H1 (cell line): ENCODE measurements around the gene SNRPA1. TPM values are rescaled to one million over a fixed set of nuclear protein-coding genes. Genes with fewer than 3 reads are reported as not detected.

ENCODE experiments used
- CTCF ChIA-PET: fragments of 300-600 bp; sonication (Branson Sonifier 250); formaldehyde crosslinking; loops from one replicate; lab custom pipeline; 2021; ENCODE audit not compliant: partially characterized antibody; lab: Charles Lee
- POLR2A ChIA-PET: fragments of 300-600 bp; sonication (Branson Sonifier 250); formaldehyde crosslinking; loops from one replicate; lab custom pipeline; 2021; ENCODE audit warnings: inconsistent platforms; ENCODE audit not compliant: partially characterized antibody; lab: Charles Lee
- DNase-seq, 2 experiments: peaks; one replicate each; pipeline versions ENCODE4 v3.0.0 to v3.0.0-alpha.2; 2010 to 2022; ENCODE audit warnings: low spot score in 2 of 2, low read depth in 1 of 2, mixed read lengths in 1 of 2
- FAIRE-seq: peaks from 2 replicates; lab custom pipeline; 2011; peaks lifted over from hg19 to GRCh38; lab: Jason Lieb, UNC
- H2AFZ ChIP-seq: 2 replicates; pipeline ENCODE4 v1.8.1; 2012; ENCODE audit warnings: low read length, inconsistent platforms
- H2AK5ac ChIP-seq: 2 replicates; pipeline ENCODE4 v1.6.1; 2013; ENCODE audit warnings: low read depth, low read length
- H2BK120ac ChIP-seq: replicated peaks from 2 replicates; pipeline ENCODE3; 2013; ENCODE audit warnings: low read depth, low read length, inconsistent platforms
- H2BK12ac ChIP-seq: 2 replicates; pipeline ENCODE4 v1.6.1; 2013; ENCODE audit warnings: low read depth, low read length
- H2BK15ac ChIP-seq: 2 replicates; pipeline ENCODE4 v1.6.1; 2013; ENCODE audit warnings: low read length
- H2BK20ac ChIP-seq: 2 replicates; pipeline ENCODE4 v1.6.1; 2013; ENCODE audit warnings: low read length
- H2BK5ac ChIP-seq: 2 replicates; pipeline ENCODE4 v1.6.1; 2013; ENCODE audit warnings: low read depth, low read length
- H3K14ac ChIP-seq: 2 replicates; pipeline ENCODE4 v1.6.1; 2013; ENCODE audit warnings: inconsistent platforms; ENCODE audit not compliant: insufficient read length
- H3K18ac ChIP-seq: 2 replicates; pipeline ENCODE4 v1.6.1; 2013; ENCODE audit warnings: low read length; ENCODE audit errors: extremely low read depth
- H3K23ac ChIP-seq: 2 replicates; pipeline ENCODE4 v1.6.1; 2013; ENCODE audit warnings: inconsistent platforms; ENCODE audit not compliant: insufficient read length
- H3K23me2 ChIP-seq: 2 replicates; pipeline ENCODE4 v1.6.1; 2013; ENCODE audit warnings: low read depth, low read length
- H3K27ac ChIP-seq: 2 replicates; pipeline ENCODE4 v1.6.1; 2011; ENCODE audit warnings: low read depth, low read length, inconsistent platforms
- H3K27me3 ChIP-seq, 4 experiments: replicated peaks in 1 of 4; 1 replicate in 1 of 4; 2 replicates in 3 of 4; pipeline versions ENCODE4 v1.6.1 to v1.8.1; 2011 to 2013; ENCODE audit warnings: low read length in 3 of 4, mild to moderate bottlenecking in 3 of 4, inconsistent platforms in 2 of 4, mixed read lengths in 2 of 4, moderate library complexity in 1 of 4; ENCODE audit not compliant: control insufficient read depth in 3 of 4, insufficient read depth in 3 of 4; ENCODE audit errors: extremely low read depth in 1 of 4
- H3K36me3 ChIP-seq, 4 experiments: 2 replicates each; pipeline versions ENCODE4 v1.6.1 to v1.8.1; 2011 to 2013; ENCODE audit warnings: mild to moderate bottlenecking in 4 of 4, low read length in 3 of 4, moderate library complexity in 2 of 4, control low read depth in 1 of 4, inconsistent platforms in 1 of 4; ENCODE audit not compliant: insufficient read depth in 4 of 4, control insufficient read depth in 2 of 4
- H3K4ac ChIP-seq: replicated peaks from 2 replicates; pipeline ENCODE3; 2013; ENCODE audit warnings: low read length, low read depth, mixed read lengths, inconsistent platforms; ENCODE audit not compliant: insufficient read length
- H3K4me1 ChIP-seq, 4 experiments: replicated peaks in 1 of 4; 1 replicate in 1 of 4; 2 replicates in 3 of 4; pipeline versions ENCODE4 v1.6.1 to v1.8.1; 2011 to 2013; ENCODE audit warnings: low read length in 3 of 4, inconsistent platforms in 2 of 4, mixed read lengths in 1 of 4; ENCODE audit not compliant: insufficient read depth in 4 of 4, control insufficient read depth in 3 of 4
- H3K4me2 ChIP-seq, 2 experiments: 2 replicates each; pipeline versions ENCODE4 v1.6.1 to v1.8.1; 2011 to 2013; ENCODE audit warnings: low read depth in 2 of 2, low read length in 2 of 2, control low read depth in 1 of 2, inconsistent platforms in 1 of 2, mild to moderate bottlenecking in 1 of 2; ENCODE audit not compliant: insufficient read depth in 1 of 2
- H3K4me3 ChIP-seq, 4 experiments: fragments of 200-600, 300-600 bp in 1 of 4; sonication (generic), shearing (Covaris generic), sonication (Bioruptor Twin) in 1 of 4; 2 replicates each; pipeline versions ENCODE4 v1.5.1 to v1.8.1; 2011 to 2016; ENCODE audit warnings: low read length in 4 of 4, low read depth in 3 of 4, control low read depth in 2 of 4, inconsistent platforms in 2 of 4, mild to moderate bottlenecking in 2 of 4, mixed read lengths in 1 of 4, moderate library complexity in 1 of 4; ENCODE audit not compliant: insufficient read depth in 2 of 4; ENCODE audit errors: extremely low read depth in 1 of 4
- H3K56ac ChIP-seq: replicated peaks from 2 replicates; pipeline ENCODE3; 2013; ENCODE audit warnings: low read depth, mild to moderate bottlenecking, mixed read lengths, low read length, inconsistent platforms; ENCODE audit not compliant: insufficient read length
- H3K79me1 ChIP-seq: 2 replicates; pipeline ENCODE4 v1.6.1; 2013; ENCODE audit warnings: low read depth, low read length, control low read depth
- H3K79me2 ChIP-seq, 2 experiments: 2 replicates each; pipeline versions ENCODE4 v1.6.1 to v1.8.1; 2012 to 2013; ENCODE audit warnings: low read length in 2 of 2, mild to moderate bottlenecking in 2 of 2, inconsistent platforms in 1 of 2; ENCODE audit not compliant: insufficient read depth in 2 of 2, control insufficient read depth in 1 of 2
- H3K9ac ChIP-seq, 4 experiments: replicated peaks in 1 of 4; 1 replicate in 1 of 4; 2 replicates in 3 of 4; pipeline versions ENCODE4 v1.6.1 to v1.8.1; 2011 to 2013; ENCODE audit warnings: low read depth in 3 of 4, low read length in 3 of 4, control low read depth in 2 of 4, mild to moderate bottlenecking in 2 of 4, moderate library complexity in 2 of 4, inconsistent platforms in 1 of 4; ENCODE audit errors: extremely low read depth in 1 of 4
- H3K9me3 ChIP-seq, 2 experiments: 2 replicates each; pipeline versions ENCODE4 v1.6.1 to v1.8.1; 2012 to 2013; ENCODE audit warnings: mild to moderate bottlenecking in 2 of 2, moderate library complexity in 2 of 2, control low read depth in 1 of 2, inconsistent platforms in 1 of 2, low read depth in 1 of 2, low read length in 1 of 2, mixed read lengths in 1 of 2; ENCODE audit not compliant: insufficient read depth in 2 of 2
- H4K20me1 ChIP-seq, 2 experiments: replicated peaks in 1 of 2; 2 replicates each; pipeline versions ENCODE3 to v1.8.1; 2011 to 2013; ENCODE audit warnings: inconsistent platforms in 2 of 2, low read length in 2 of 2, mild to moderate bottlenecking in 1 of 2; ENCODE audit not compliant: insufficient read depth in 2 of 2, control insufficient read depth in 1 of 2
- H4K5ac ChIP-seq: 2 replicates; pipeline ENCODE4 v1.6.1; 2013; ENCODE audit warnings: low read length, low read depth, mixed read lengths, inconsistent platforms; ENCODE audit not compliant: insufficient read length
- H4K8ac ChIP-seq: 2 replicates; pipeline ENCODE4 v1.8.0; 2013; ENCODE audit warnings: mild to moderate bottlenecking, moderate library complexity, low read length, inconsistent platforms; ENCODE audit not compliant: insufficient read depth; ENCODE audit errors: extremely low read depth
- H4K91ac ChIP-seq: replicated peaks from 2 replicates; pipeline ENCODE3; 2013; ENCODE audit warnings: low read length, mixed read lengths, inconsistent platforms; ENCODE audit not compliant: insufficient read length
- BCL11A ChIP-seq, 2 experiments: IDR thresholded peaks; one replicate each; pipeline ENCODE4 v1.6.1; 2011; ENCODE audit warnings: low read depth in 2 of 2, low read length in 2 of 2, mild to moderate bottlenecking in 2 of 2
- CHD1 ChIP-seq: IDR thresholded peaks from 2 replicates; pipeline ENCODE4 v1.6.1; 2012; ENCODE audit warnings: low read depth, low read length, improper control_type of control experiment
- E2F6 ChIP-seq: IDR thresholded peaks from 2 replicates; pipeline ENCODE4 v1.6.1; 2012; ENCODE audit warnings: inconsistent platforms
- EGR1 ChIP-seq: IDR thresholded peaks from 2 replicates; pipeline ENCODE4 v1.6.1; 2011; ENCODE audit warnings: low read depth, low read length, borderline replicate concordance
- FOSL1 ChIP-seq: IDR thresholded peaks from 2 replicates; pipeline ENCODE4 v1.6.1; 2011; ENCODE audit warnings: mild to moderate bottlenecking, low read depth, low read length, moderate library complexity; ENCODE audit not compliant: insufficient read depth
- GABPA ChIP-seq: IDR thresholded peaks from 2 replicates; pipeline ENCODE4 v1.6.1; 2011; ENCODE audit warnings: mild to moderate bottlenecking, low read length, moderate library complexity, borderline replicate concordance; ENCODE audit not compliant: insufficient read depth
- HDAC2 ChIP-seq, 2 experiments: fragments of 300-600 bp in 1 of 2; sonication (generic) in 1 of 2; IDR thresholded peaks; 2 replicates each; pipeline ENCODE4 v1.6.1; 2011 to 2012; ENCODE audit warnings: low read depth in 2 of 2, low read length in 2 of 2, mild to moderate bottlenecking in 2 of 2, moderate library complexity in 2 of 2, borderline replicate concordance in 1 of 2, inconsistent platforms in 1 of 2
- KDM1A ChIP-seq: fragments of 200-600, 300-600 bp; sonication (generic); IDR thresholded peaks from 2 replicates; pipeline ENCODE4 v1.7.1; 2016; ENCODE audit warnings: mild to moderate bottlenecking, low read length, borderline replicate concordance
- KDM5A ChIP-seq: fragments of 200-600 bp; IDR thresholded peaks from 2 replicates; pipeline ENCODE4 v1.7.1; 2012; ENCODE audit warnings: mild to moderate bottlenecking, low read length, inconsistent platforms, mixed read lengths
- NRF1 ChIP-seq: IDR thresholded peaks from 2 replicates; pipeline ENCODE4 v1.6.1; 2011; ENCODE audit warnings: mild to moderate bottlenecking, low read depth, low read length, improper control_type of control experiment
- RBBP5 ChIP-seq: IDR thresholded peaks from 2 replicates; pipeline ENCODE4 v1.7.1; 2012; ENCODE audit warnings: low read depth, mild to moderate bottlenecking, inconsistent platforms, low read length, moderate library complexity, borderline replicate concordance
- SIN3A ChIP-seq, 2 experiments: IDR thresholded peaks in 1 of 2; conservative IDR thresholded peaks in 1 of 2; 2 replicates each; pipeline ENCODE4 v1.6.1; 2011 to 2012; ENCODE audit warnings: low read length in 2 of 2, improper control_type of control experiment in 1 of 2, low read depth in 1 of 2, mild to moderate bottlenecking in 1 of 2
- TAF1 ChIP-seq: IDR thresholded peaks from 2 replicates; pipeline ENCODE4 v1.6.1; 2011; ENCODE audit warnings: mild to moderate bottlenecking, low read depth, low read length
- WGBS, 2 experiments: shearing (Covaris generic) in 1 of 2; methylation state at CpG; one replicate each; pipeline versions ENCODE4 v1.1.6 to v1.1.7; 2013 to 2015; ENCODE audit warnings: low lambda C conversion rate in 2 of 2, mixed read lengths in 2 of 2, inconsistent platforms in 1 of 2, low coverage in 1 of 2, missing lambda C conversion rate in 1 of 2; ENCODE audit not compliant: insufficient replicate concordance in 2 of 2, insufficient coverage in 1 of 2, insufficient read length in 1 of 2; ENCODE audit errors: extremely low coverage in 1 of 2, missing lambda C conversion rate in 1 of 2; 5-methylcytosine and 5-hydroxymethylcytosine counted together
- polyA plus RNA-seq, 7 experiments: library from polyadenylated mRNA; depleted of rRNA in 3 of 7; stranded (reverse) in 5 of 7; unstranded in 2 of 7; fragments of >200 nt in 5 of 7; fragments of 200-250 nt in 2 of 7; gene quantifications; 1 replicate in 5 of 7; 2 replicates in 1 of 7; 4 replicates in 1 of 7; pipeline versions ENCODE4 v1.2.1 to v1.2.3, GENCODE V29; 2011 to 2013; ENCODE audit warnings: missing spikeins in 2 of 7, mixed read lengths in 2 of 7
- total RNA-seq: library from RNA; stranded (reverse); fragmentation: NEBNext Ultra II Directional; extraction: Animal tissue kit (Norgen Biotek cat#: 25700); gene quantifications from 2 replicates; pipeline ENCODE4 v1.2.1, GENCODE V29; 2021

Gene SNRPA1
- total and polyA plus RNA-seq, 2 of the 8 experiments (the other 6 are each of a cell fraction or from before 2014, with no cell fraction given) = 140 to 221 TPM

GRCh38 chr15:101255051-101255395, 40.0 kb downstream of the SNRPA1 start:
- Histone ChIP-seq H3K14ac (no peak overlapping the region), H2BK120ac (no peak overlapping the region), H3K23ac (no peak overlapping the region), H3K4me3 (no peak overlapping the region), H2BK20ac (no peak overlapping the region), H3K27ac (no peak overlapping the region), H2AFZ (no peak overlapping the region), H2AK5ac (no peak overlapping the region), H3K27me3 (peaks cover 0 to 3% (median 0%) of the 10 kb centered on the region in 4 experiments; a peak in 3 of 7 replicates), H3K23me2 (peaks cover 13% of the 10 kb centered on the region), H4K91ac (no peak overlapping the region), H4K8ac (no peak overlapping the region), H4K5ac (no peak overlapping the region), H3K18ac (no peak overlapping the region), H3K79me2 (peaks cover 7 to 14% of the 10 kb centered on the region in 2 experiments), H3K4ac (no peak overlapping the region), H3K56ac (no peak overlapping the region), H3K4me2 (no peak overlapping the region), H3K9ac (no peak overlapping the region), H3K4me1 (peaks cover 4 to 14% (median 9%) of the 10 kb centered on the region in 4 experiments; a peak in 6 of 7 replicates), H3K36me3 (no peaks in the 10 kb centered on the region), H3K9me3 (no peaks in the 10 kb centered on the region), H2BK15ac (no peak overlapping the region), H4K20me1 (peaks cover 0 to 7% of the 10 kb centered on the region in 2 experiments), H2BK12ac (no peak overlapping the region), H3K79me1 (peaks cover 1% of the 10 kb centered on the region; the same call in 1 of the 2 replicates), H2BK5ac (no peak overlapping the region)
- FAIRE-seq = no peak
- ChIA-PET CTCF (interaction anchor here (0.7 to 9.9 kb wide), 21 partner anchors 10 to 400 kb away, joined by 3 to 216 read pairs (median 4); partner anchors contain the start of gene LRRK1), POLR2A (interaction anchor here (0.6 to 5.1 kb wide), 6 partner anchors 9 to 245 kb away, joined by 3 to 18 read pairs (median 4); no protein-coding TSS in a partner anchor)
- 89% methylated on average over 5 of the region's 5 CpGs; no CpG with 5 or more reads in 1 of the 2 experiments for whole genome bisulfite sequencing, 2 experiments
- DNase-seq = no peak
- TF ChIP-seq KDM1A (no peak), CHD1 (no peak), SIN3A (conservative IDR thresholded peaks at IDR 0.05 in 1 of 2, IDR thresholded peaks at IDR 0.05 in 1 of 2; ENCODE audit: low read depth in 1 of 2, low read length in 2 of 2) (no peak), HDAC2 (IDR thresholded peaks at IDR 0.05; ENCODE audit: borderline replicate concordance in 1 of 2, low read depth in 2 of 2, low read length in 2 of 2) (no peak), TAF1 (no peak), FOSL1 (no peak), RBBP5 (no peak), EGR1 (no peak), KDM5A (no peak), GABPA (no peak), E2F6 (no peak), BCL11A (IDR thresholded peaks at IDR 0.05; ENCODE audit: low read depth in 2 of 2, low read length in 2 of 2) (no peak), NRF1 (no peak)
